CD4-positive, alpha-beta T cell treated with Interleukin-4 for 1 hour (primary cell): ENCODE data around the gene BOD1L2.

Experiments used
- DNase-seq, 2 donors: peaks; one replicate each; pipeline ENCODE4 v3.0.0-alpha.2; 2020 to 2022

BOD1L2 gene

GRCh38 chr18:57150828-57151227 lies 3.9 kb downstream of the BOD1L2 start:
- no peak for DNase-seq

DNA sequence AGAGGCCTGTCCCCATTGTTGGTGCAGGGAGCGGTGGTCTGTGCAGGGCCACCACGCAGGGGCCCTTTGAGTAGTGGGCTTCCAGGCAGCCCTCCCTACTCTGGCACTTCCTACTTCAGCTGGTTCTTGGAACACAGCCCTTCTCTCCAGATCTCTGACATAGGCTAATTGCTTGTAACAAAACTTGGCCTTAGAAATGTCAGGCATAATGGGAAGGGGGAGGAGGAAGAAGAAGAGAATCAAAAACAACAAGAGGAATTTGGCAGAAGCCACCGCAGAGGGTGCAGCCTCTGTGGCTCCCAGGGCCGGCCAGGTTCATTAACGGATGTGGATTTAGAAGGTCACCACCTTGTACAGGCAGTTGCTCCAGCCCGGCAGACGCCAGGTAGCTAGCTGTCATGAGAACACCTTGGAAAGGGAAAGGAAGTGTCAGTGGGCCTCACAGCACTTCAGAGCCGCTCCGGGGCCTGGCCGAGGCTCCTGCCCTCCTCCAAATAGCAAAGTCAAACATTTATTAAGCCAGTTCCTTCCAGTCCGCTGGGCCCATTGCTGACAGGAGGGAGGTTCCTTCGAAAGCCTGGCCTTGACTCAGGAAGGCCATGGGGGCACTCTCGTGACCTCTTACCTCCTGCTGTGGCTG lies 7.4 kb downstream of the BOD1L2 start:
- DNase-seq = no peak

- no peak for DNase-seq
Measured at GRCh38 chr18:57164401-57164800, 17.5 kb downstream of the BOD1L2 start.

DNA sequence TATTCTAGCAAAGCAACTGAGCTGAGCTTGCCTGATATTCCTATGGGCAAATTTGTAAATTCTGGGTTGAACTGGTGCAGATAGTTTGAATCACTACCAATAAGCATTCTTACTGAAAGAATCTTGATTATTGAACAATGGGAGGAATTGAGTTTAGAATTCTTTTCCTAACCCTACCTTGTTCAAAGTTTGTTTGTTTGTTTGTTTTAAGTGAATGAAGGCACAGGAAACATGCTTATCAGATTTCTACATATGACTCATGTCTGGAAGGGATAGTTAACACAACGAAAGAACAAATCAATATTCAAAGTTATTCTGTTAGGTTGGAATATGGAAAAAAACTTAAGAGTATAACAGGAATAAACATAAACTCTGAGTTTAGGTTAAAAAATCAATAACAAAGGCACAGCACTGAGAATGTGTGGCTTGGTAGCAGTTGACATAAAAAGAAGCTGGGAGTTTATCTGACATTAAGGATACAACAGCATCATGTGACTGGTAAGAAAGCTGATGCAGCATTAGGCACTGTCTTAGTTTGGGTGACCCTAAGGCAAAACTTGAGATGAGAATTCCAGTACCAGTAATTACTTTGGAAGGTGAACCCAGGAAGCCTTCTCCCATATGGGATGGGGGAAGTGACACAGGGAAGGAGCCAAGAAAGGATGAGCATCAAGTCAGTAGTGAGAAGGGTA lies 20.9 kb downstream of the BOD1L2 start:
- DNase-seq = no peak

GRCh38 chr18:57171026-57171425 lies 24.1 kb downstream of the BOD1L2 start:
- DNase-seq = no peak

GRCh38 chr18:57175532-57175931 lies 28.6 kb downstream of the BOD1L2 start:
- DNase-seq = no peak

GRCh38 chr18:57185434-57185833 lies 38.5 kb downstream of the BOD1L2 start:
- DNase-seq = no peak

GRCh38 chr18:57188851-57189557 lies 42.1 kb downstream of the BOD1L2 start:
- no peak for DNase-seq

- no peak for DNase-seq
Measured at GRCh38 chr18:57190026-57190425, 43.1 kb downstream of the BOD1L2 start.

DNA sequence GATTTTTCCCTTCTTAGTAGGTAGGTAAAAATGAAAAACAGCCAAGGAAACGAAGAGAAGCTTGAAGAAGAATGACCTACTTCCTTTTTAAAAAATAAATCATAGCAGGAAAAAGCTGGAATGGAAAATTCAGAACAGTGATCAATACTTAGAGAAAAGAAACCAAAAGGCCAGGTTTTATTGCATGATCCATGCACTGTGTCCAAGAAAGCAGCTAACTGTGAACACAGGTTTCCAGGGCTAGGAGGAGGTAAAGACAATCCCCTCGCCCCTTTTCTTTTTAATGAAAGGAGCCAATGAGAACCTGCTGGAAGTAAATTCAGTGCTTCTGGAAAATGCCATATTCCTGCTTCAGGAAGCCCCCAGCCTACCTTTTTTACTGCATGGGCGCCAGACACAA lies 47.2 kb downstream of the BOD1L2 start:
- no peak for DNase-seq

- DNase-seq = no peak
Measured at GRCh38 chr18:57194622-57195021, 47.7 kb downstream of the BOD1L2 start.

GRCh38 chr18:57195341-57195740 lies 48.5 kb downstream of the BOD1L2 start:
- no peak for DNase-seq

DNA sequence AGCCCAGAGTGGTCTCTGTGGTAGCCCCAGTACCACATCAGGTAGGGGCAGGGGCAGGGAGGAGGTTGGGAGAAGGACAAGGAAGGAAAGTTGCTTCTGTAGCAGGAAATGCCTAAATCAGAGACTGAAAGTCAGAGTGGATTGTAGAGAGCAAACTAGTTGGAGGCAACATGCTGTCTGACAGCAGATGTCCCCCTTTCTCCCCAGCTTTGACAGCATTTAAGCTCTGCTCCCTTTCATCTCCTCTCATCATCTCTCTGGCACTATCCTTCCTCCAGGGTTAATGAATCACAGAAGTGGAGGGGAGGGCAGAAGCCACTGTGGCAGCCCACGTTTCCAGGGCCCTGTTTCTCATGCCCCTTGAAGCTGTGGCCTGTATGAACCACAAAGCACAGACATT lies 50.4 kb downstream of the BOD1L2 start:
- no peak for DNase-seq

- no peak for DNase-seq
Measured at GRCh38 chr18:57198073-57198472, 51.2 kb downstream of the BOD1L2 start.
